ENCODE measurements around the gene MDFIC.

DNA sequence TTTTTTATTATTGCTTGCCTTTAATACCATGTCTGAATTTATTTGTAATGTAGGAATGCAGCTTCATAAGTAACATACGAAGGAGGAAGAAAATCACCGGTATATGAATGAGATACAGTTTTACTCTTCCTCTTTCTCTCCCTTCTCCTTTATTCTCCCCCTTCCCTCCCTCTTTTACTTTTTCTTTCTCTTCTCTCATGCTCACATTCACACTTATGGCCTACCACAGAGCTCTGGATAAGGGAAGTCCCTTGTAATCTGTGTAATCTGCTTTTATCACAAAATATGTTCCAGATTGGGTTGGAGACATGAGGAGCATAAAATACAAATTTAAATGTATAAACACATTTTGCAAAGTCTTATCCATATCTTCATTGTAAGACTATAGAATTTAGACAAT is 59.4 kb downstream of the MDFIC start:
- TF ChIP-seq CTCF (conservative IDR thresholded peaks at IDR 0.05) (no peak), ZFX (IDR thresholded peaks at IDR 0.05) (no peak)
